SK-N-SH (cell line): ENCODE data around the gene FZD10. TPM values are rescaled to one million over a fixed set of nuclear protein-coding genes. Genes with fewer than 3 reads are reported as not detected.

Experiments used
- CTCF ChIA-PET: fragments of 300-600, 350-600 bp; formaldehyde crosslinking; extraction: SDS; loops from one replicate; lab custom pipeline; 2021; lab: Yijun Ruan, JAX
- POLR2A ChIA-PET: fragments of 350-600 bp; sonication (Branson Sonifier 250); formaldehyde crosslinking; extraction: SDS; loops from one replicate; lab custom pipeline; 2020; ENCODE audit warnings: antibody characterized with exemption, inconsistent platforms; lab: Yijun Ruan, JAX
- DNase-seq: peaks from one replicate; pipeline ENCODE4 v3.0.0; 2012
- H2AFZ ChIP-seq: fragments of 200-600 bp; sonication (generic); 2 replicates; pipeline ENCODE4 v1.8.1; 2016; ENCODE audit warnings: antibody characterized with exemption, mild to moderate bottlenecking, low read depth
- H3F3A ChIP-seq: fragments of 200-600 bp; sonication (generic); replicated peaks from 2 replicates; pipeline ENCODE3; 2016; ENCODE audit warnings: antibody characterized with exemption, mild to moderate bottlenecking; ENCODE audit not compliant: insufficient read depth
- H3K27ac ChIP-seq, 2 experiments: fragments of 200-500 bp in 1 of 2; fragments of 200-600 bp in 1 of 2; sonication (Bioruptor generic) in 1 of 2; sonication (generic), shearing (Covaris generic) in 1 of 2; 2 replicates each; pipeline versions ENCODE4 v1.5.1 to v1.6.1; 2014 to 2016; ENCODE audit warnings: low read depth in 2 of 2, inconsistent platforms in 1 of 2, low read length in 1 of 2, mild to moderate bottlenecking in 1 of 2, mixed read lengths in 1 of 2
- H3K27me3 ChIP-seq: fragments of 200-600 bp; sonication (generic), shearing (Covaris generic); 2 replicates; pipeline ENCODE4 v1.6.1; 2016; ENCODE audit warnings: mixed run types; ENCODE audit not compliant: insufficient read depth
- H3K36me3 ChIP-seq, 2 experiments: fragments of 200-500 bp in 1 of 2; fragments of 200-600 bp in 1 of 2; sonication (Bioruptor generic) in 1 of 2; sonication (generic) in 1 of 2; replicated peaks in 1 of 2; 2 replicates each; pipeline versions ENCODE3 to v1.5.1; 2014 to 2016; ENCODE audit warnings: low read length in 1 of 2, mild to moderate bottlenecking in 1 of 2; ENCODE audit not compliant: insufficient read depth in 2 of 2, control insufficient read depth in 1 of 2
- H3K4me1 ChIP-seq, 2 experiments: fragments of 200-500 bp in 1 of 2; fragments of 200-600 bp in 1 of 2; sonication (Bioruptor generic) in 1 of 2; sonication (generic), shearing (Covaris generic) in 1 of 2; 2 replicates each; pipeline versions ENCODE4 v1.5.1 to v1.6.1; 2014 to 2016; ENCODE audit warnings: low read depth in 1 of 2, low read length in 1 of 2, mixed run types in 1 of 2; ENCODE audit not compliant: insufficient read depth in 2 of 2, control insufficient read depth in 1 of 2
- H3K4me2 ChIP-seq: fragments of 200-600 bp; sonication (generic), shearing (Covaris generic); 2 replicates; pipeline ENCODE4 v1.6.1; 2017; ENCODE audit warnings: mixed run types
- H3K4me3 ChIP-seq, 2 experiments: fragments of 200-500 bp in 1 of 2; fragments of 200-600 bp in 1 of 2; sonication (Bioruptor generic) in 1 of 2; sonication (generic), shearing (Covaris generic) in 1 of 2; 2 replicates each; pipeline versions ENCODE4 v1.5.1 to v1.8.1; 2014 to 2016; ENCODE audit warnings: low read depth in 2 of 2, inconsistent platforms in 1 of 2, low read length in 1 of 2, mild to moderate bottlenecking in 1 of 2, mixed read lengths in 1 of 2, moderate library complexity in 1 of 2
- H3K79me2 ChIP-seq: fragments of 200-600 bp; sonication (generic); 2 replicates; pipeline ENCODE4 v1.8.1; 2017; ENCODE audit warnings: mild to moderate bottlenecking; ENCODE audit not compliant: insufficient read depth
- H3K9ac ChIP-seq: fragments of 200-600 bp; sonication (generic); 2 replicates; pipeline ENCODE4 v1.6.1; 2017; ENCODE audit warnings: mixed run types
- H3K9me2 ChIP-seq: fragments of 200-600 bp; sonication (generic); 2 replicates; pipeline ENCODE4 v1.6.1; 2017; ENCODE audit warnings: mixed run types
- H3K9me3 ChIP-seq: fragments of 200-600 bp; sonication (generic); 2 replicates; pipeline ENCODE4 v1.6.1; 2017; ENCODE audit warnings: mixed run types, mild to moderate bottlenecking, moderate library complexity
- H4K20me1 ChIP-seq: fragments of 200-600 bp; sonication (generic); 2 replicates; pipeline ENCODE4 v1.6.1; 2017; ENCODE audit warnings: mild to moderate bottlenecking, mixed run types; ENCODE audit not compliant: insufficient read depth
- EP300 ChIP-seq, 2 experiments: IDR thresholded peaks; 2 replicates each; pipeline versions ENCODE4 v1.4.0 to v1.6.1; 2012; ENCODE audit warnings: borderline replicate concordance in 1 of 2, low read depth in 1 of 2, low read length in 1 of 2
- GATA2 ChIP-seq: sonication (generic); formaldehyde crosslinking; IDR thresholded peaks from 2 replicates; pipeline ENCODE4 v1.5.0; 2020; ENCODE audit warnings: mild to moderate bottlenecking, missing genetic modification reagents
- NFIC ChIP-seq: IDR thresholded peaks from 2 replicates; pipeline ENCODE4 v1.4.0; 2012; ENCODE audit warnings: borderline replicate concordance
- NRF1 ChIP-seq: IDR thresholded peaks from 2 replicates; pipeline ENCODE4 v1.6.1; 2012; ENCODE audit warnings: low read depth, mild to moderate bottlenecking, low read length
- POLR2AphosphoS5 ChIP-seq: IDR thresholded peaks from 2 replicates; pipeline ENCODE4 v1.6.1; 2012; ENCODE audit warnings: low read depth, low read length
- RAD21 ChIP-seq: IDR thresholded peaks from 2 replicates; pipeline ENCODE4 v1.6.1; 2012; ENCODE audit warnings: mild to moderate bottlenecking, low read length
- RXRA ChIP-seq: IDR thresholded peaks from 2 replicates; pipeline ENCODE4 v1.4.0; 2012; ENCODE audit warnings: low read depth, mild to moderate bottlenecking, borderline replicate concordance
- SIN3A ChIP-seq: IDR thresholded peaks from 2 replicates; pipeline ENCODE4 v1.6.1; 2012; ENCODE audit warnings: low read depth, mild to moderate bottlenecking, low read length, moderate library complexity, borderline replicate concordance
- USF1 ChIP-seq: IDR thresholded peaks from 2 replicates; pipeline ENCODE4 v1.4.0; 2012; ENCODE audit warnings: low read depth, borderline replicate concordance
- USF2 ChIP-seq: fragments of 150-350 bp; IDR thresholded peaks from 2 replicates; pipeline ENCODE4 v1.6.1; 2017; ENCODE audit warnings: antibody characterized with exemption, low read length, low read depth, borderline replicate concordance
- YY1 ChIP-seq: IDR thresholded peaks from 2 replicates; pipeline ENCODE4 v1.4.0; 2012; ENCODE audit warnings: low read depth, mild to moderate bottlenecking
- WGBS: methylation state at CpG from one replicate; pipeline ENCODE4 v1.1.6; 2017; ENCODE audit warnings: low lambda C conversion rate; 5-methylcytosine and 5-hydroxymethylcytosine counted together
- polyA plus RNA-seq, 3 experiments: library from polyadenylated mRNA; depleted of rRNA; stranded (reverse); fragments of >200 nt; gene quantifications; 2 replicates each; pipeline ENCODE4 v1.2.3, GENCODE V29; 2012
- TF ChIP-seq, protein P1 (sequence below): IDR thresholded peaks from 2 replicates; pipeline ENCODE4 v1.6.1; 2012; ENCODE audit warnings: mild to moderate bottlenecking, low read depth, low read length, moderate library complexity
- TF ChIP-seq, protein P2 (sequence below): fragments of 150-350 bp; IDR thresholded peaks from 2 replicates; pipeline ENCODE4 v1.6.1; 2016; ENCODE audit warnings: mild to moderate bottlenecking, low read depth, low read length
- TF ChIP-seq, protein P3 (sequence below): fragments of 200-600 bp; sonication (generic); IDR thresholded peaks from 2 replicates; pipeline ENCODE4 v1.6.1; 2017; ENCODE audit warnings: antibody characterized with exemption, mild to moderate bottlenecking, moderate library complexity
- TF ChIP-seq, protein P4 (sequence below): IDR thresholded peaks from 2 replicates; pipeline ENCODE4 v1.4.0; 2012; ENCODE audit warnings: low read depth

The FZD10 gene
- polyA plus RNA-seq, 1 of the 3 experiments (the other 2 are of a cell fraction) = not detected

DNA sequence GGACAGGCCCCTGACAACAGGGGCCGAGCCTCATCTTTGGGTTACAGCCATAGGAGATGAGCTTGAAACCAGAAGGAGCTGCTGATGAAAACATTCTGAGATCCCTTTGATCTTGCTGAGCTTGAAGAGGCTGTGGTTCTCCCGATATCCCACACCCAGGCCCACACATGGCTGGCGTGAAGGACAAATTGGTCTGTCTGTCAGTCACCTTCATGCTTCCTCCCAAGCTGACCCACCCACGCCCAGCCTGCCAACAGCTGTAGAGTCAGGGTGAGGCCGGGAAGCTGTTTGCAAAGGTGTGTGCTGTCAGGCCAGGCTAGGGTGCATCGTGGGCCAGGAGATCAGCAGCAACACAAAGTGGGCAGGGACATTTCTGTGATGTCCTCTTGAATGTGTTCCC, 43.2 kb downstream of the FZD10 start:
- no peak overlapping the region for H3K4me2 ChIP-seq
- H4K20me1 ChIP-seq = no peaks in the 10 kb centered on the region
- no peak overlapping the region for H3K4me3 ChIP-seq
- no peaks in the 10 kb centered on the region for H3K27me3 ChIP-seq
- H3K79me2 ChIP-seq = no peaks in the 10 kb centered on the region
- H2AFZ ChIP-seq = no peak overlapping the region
- no peak for TF ChIP-seq RAD21
- no peak for TF ChIP-seq USF1
- no peak for TF ChIP-seq YY1
- TF ChIP-seq, all 33 proteins: peak for 0
- WGBS = 20% methylated on average over 6 of the region's 6 CpGs
- DNase-seq = no peak
- Histone ChIP-seq H3K9ac (no peak overlapping the region), H3F3A (no peaks in the 10 kb centered on the region), H3K9me2 (no peaks in the 10 kb centered on the region), H3K36me3 (no peaks in the 10 kb centered on the region), H3K27ac (no peak overlapping the region), H3K9me3 (no peaks in the 10 kb centered on the region), H3K4me1 (no peaks in the 10 kb centered on the region)
- ChIA-PET CTCF (no interaction called here), POLR2A (no interaction called here)

- Histone ChIP-seq H3K9me3 (no peaks in the 10 kb centered on the region), H3K27me3 (no peaks in the 10 kb centered on the region), H4K20me1 (no peaks in the 10 kb centered on the region), H3K79me2 (no peaks in the 10 kb centered on the region), H3K9me2 (no peaks in the 10 kb centered on the region), H2AFZ (no peak overlapping the region), H3F3A (no peaks in the 10 kb centered on the region), H3K9ac (no peak overlapping the region), H3K4me1 (no peaks in the 10 kb centered on the region), H3K4me3 (no peak overlapping the region), H3K4me2 (no peak overlapping the region), H3K36me3 (no peaks in the 10 kb centered on the region), H3K27ac (no peak overlapping the region)
- no peak for DNase-seq
- TF ChIP-seq EP300 (IDR thresholded peaks at IDR 0.05; ENCODE audit: borderline replicate concordance in 1 of 2, low read depth in 1 of 2, low read length in 1 of 2) (no peak), POLR2AphosphoS5 (no peak), USF2 (no peak), NRF1 (no peak), GATA2 (CRISPR knock-in tag) (no peak), RXRA (no peak), NFIC (no peak), SIN3A (no peak)
- TF ChIP-seq, protein P1, sequence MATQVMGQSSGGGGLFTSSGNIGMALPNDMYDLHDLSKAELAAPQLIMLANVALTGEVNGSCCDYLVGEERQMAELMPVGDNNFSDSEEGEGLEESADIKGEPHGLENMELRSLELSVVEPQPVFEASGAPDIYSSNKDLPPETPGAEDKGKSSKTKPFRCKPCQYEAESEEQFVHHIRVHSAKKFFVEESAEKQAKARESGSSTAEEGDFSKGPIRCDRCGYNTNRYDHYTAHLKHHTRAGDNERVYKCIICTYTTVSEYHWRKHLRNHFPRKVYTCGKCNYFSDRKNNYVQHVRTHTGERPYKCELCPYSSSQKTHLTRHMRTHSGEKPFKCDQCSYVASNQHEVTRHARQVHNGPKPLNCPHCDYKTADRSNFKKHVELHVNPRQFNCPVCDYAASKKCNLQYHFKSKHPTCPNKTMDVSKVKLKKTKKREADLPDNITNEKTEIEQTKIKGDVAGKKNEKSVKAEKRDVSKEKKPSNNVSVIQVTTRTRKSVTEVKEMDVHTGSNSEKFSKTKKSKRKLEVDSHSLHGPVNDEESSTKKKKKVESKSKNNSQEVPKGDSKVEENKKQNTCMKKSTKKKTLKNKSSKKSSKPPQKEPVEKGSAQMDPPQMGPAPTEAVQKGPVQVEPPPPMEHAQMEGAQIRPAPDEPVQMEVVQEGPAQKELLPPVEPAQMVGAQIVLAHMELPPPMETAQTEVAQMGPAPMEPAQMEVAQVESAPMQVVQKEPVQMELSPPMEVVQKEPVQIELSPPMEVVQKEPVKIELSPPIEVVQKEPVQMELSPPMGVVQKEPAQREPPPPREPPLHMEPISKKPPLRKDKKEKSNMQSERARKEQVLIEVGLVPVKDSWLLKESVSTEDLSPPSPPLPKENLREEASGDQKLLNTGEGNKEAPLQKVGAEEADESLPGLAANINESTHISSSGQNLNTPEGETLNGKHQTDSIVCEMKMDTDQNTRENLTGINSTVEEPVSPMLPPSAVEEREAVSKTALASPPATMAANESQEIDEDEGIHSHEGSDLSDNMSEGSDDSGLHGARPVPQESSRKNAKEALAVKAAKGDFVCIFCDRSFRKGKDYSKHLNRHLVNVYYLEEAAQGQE = no peak
- TF ChIP-seq, protein P2, sequence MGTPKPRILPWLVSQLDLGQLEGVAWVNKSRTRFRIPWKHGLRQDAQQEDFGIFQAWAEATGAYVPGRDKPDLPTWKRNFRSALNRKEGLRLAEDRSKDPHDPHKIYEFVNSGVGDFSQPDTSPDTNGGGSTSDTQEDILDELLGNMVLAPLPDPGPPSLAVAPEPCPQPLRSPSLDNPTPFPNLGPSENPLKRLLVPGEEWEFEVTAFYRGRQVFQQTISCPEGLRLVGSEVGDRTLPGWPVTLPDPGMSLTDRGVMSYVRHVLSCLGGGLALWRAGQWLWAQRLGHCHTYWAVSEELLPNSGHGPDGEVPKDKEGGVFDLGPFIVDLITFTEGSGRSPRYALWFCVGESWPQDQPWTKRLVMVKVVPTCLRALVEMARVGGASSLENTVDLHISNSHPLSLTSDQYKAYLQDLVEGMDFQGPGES = no peak
- TF ChIP-seq, protein P3, sequence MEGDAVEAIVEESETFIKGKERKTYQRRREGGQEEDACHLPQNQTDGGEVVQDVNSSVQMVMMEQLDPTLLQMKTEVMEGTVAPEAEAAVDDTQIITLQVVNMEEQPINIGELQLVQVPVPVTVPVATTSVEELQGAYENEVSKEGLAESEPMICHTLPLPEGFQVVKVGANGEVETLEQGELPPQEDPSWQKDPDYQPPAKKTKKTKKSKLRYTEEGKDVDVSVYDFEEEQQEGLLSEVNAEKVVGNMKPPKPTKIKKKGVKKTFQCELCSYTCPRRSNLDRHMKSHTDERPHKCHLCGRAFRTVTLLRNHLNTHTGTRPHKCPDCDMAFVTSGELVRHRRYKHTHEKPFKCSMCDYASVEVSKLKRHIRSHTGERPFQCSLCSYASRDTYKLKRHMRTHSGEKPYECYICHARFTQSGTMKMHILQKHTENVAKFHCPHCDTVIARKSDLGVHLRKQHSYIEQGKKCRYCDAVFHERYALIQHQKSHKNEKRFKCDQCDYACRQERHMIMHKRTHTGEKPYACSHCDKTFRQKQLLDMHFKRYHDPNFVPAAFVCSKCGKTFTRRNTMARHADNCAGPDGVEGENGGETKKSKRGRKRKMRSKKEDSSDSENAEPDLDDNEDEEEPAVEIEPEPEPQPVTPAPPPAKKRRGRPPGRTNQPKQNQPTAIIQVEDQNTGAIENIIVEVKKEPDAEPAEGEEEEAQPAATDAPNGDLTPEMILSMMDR = no peak
- TF ChIP-seq, protein P4, sequence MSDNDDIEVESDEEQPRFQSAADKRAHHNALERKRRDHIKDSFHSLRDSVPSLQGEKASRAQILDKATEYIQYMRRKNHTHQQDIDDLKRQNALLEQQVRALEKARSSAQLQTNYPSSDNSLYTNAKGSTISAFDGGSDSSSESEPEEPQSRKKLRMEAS = no peak
- WGBS = 22% methylated on average over 9 of the region's 9 CpGs
- ChIA-PET POLR2A (no interaction called here), CTCF (interaction anchor here (0.8 to 3.3 kb wide), 3 partner anchors 10 to 170 kb away, joined by 3 to 9 read pairs (median 3); no protein-coding TSS in a partner anchor)
Measured at GRCh38 chr12:130212384-130212989, 50.2 kb downstream of the FZD10 start.
